ENCODE data around the gene GARNL3.

The GARNL3 gene

DNA sequence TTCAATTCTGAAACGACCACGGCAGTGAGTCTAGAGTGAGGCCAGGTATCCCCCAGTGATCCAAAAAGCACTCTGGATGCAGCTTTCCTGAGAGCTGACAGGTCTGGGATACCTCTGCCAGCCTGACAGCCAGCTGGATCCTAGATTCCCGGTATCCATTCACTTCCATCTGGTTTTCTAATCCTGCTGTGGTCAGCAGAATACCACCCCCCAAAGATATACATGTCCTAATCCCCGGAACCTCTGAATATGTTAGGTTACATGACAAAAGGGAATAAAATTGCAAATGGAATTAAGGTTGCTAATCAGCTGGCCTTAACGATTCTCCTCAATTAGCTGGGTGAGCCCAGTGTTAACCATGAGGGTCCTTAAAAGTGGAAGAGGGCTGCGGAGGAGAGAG lies 158.2 kb downstream of the GARNL3 start:
- Histone ChIP-seq H3K36me3 (ENCODE audit: insufficient read depth, low read length) (no peaks in the 10 kb centered on the region), H3K79me2 (ENCODE audit: control insufficient read depth, insufficient read depth, low read length, unreplicated experiment) (peaks cover 41% of the 10 kb centered on the region), H3K4me3 (ENCODE audit: low read depth, low read length) (peak overlapping the region; percentile 88), H3K4me1 (ENCODE audit: control insufficient read depth, insufficient read depth, low read length, unreplicated experiment) (peaks cover 15% of the 10 kb centered on the region), H3K27ac (ENCODE audit: low read depth, low read length) (no peak overlapping the region), H3K27me3 (ENCODE audit: insufficient read depth, low read length) (no peaks in the 10 kb centered on the region), H2AFZ (ENCODE audit: low read length, unreplicated experiment) (no peak overlapping the region)

- Histone ChIP-seq H3K79me2 (ENCODE audit: control insufficient read depth, insufficient read depth, low read length, unreplicated experiment) (peaks cover 41% of the 10 kb centered on the region), H3K36me3 (ENCODE audit: insufficient read depth, low read length) (no peaks in the 10 kb centered on the region), H3K27me3 (ENCODE audit: insufficient read depth, low read length) (no peaks in the 10 kb centered on the region), H2AFZ (ENCODE audit: low read length, unreplicated experiment) (peak overlapping the region; percentile 95), H3K4me1 (ENCODE audit: control insufficient read depth, insufficient read depth, low read length, unreplicated experiment) (peaks cover 15% of the 10 kb centered on the region), H3K4me3 (ENCODE audit: low read depth, low read length) (peak overlapping the region; percentile 88), H3K27ac (ENCODE audit: low read depth, low read length) (peak overlapping the region; percentile 68)
Measured at GRCh38 chr9:127423476-127423933, 158.9 kb downstream of the GARNL3 start.

DNA sequence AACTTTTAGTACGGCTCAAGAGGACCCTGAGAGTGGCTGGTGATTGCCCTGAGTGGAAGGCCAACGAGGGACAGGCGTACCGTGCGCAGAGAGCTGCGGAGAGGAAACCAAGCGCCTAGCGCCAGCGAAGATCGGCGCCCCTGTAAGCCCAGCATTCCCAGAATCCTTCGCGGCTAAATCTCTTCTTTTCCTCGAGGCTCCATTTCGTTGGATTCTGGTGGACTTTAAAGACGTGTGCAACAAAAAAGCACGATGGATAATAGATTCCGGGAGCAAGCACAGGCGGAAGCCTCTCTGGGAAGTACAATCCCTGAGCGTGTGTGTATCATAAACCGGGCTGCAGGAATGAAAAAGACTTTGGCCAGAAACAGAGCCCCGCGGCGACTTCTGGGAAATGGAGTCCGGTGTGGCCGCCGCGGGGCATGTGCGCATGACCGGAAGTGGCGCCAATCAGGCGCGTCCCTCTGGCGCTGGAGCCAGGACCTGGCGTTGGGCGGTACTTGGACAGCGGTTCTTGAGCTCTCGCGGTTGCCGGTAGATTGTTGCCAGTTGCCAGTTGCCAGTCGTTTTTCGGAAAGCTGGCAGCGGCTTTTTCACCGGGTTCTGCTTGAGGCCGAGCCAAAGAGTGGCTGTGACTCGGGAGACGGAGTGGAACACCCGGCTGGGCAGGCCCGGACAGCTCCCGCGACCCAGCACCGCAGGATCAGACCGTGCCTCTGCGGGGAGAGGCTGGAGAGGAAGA lies 159.5 kb downstream of the GARNL3 start, which contains the start of gene ZNF79:
TSS of gene ZNF79 (plus strand) at position 449 of the 742 bp plus-strand sequence. CDS start 406 bp downstream, outside the sequence.
- peaks cover 15% of the 10 kb centered on the region for H3K4me1 ChIP-seq (ENCODE audit: control insufficient read depth, insufficient read depth, low read length, unreplicated experiment)
- peaks cover 41% of the 10 kb centered on the region for H3K79me2 ChIP-seq (ENCODE audit: control insufficient read depth, insufficient read depth, low read length, unreplicated experiment)
- peak within 1 kb of the TSS; percentile 68 for H3K27ac ChIP-seq (ENCODE audit: low read depth, low read length)

DNA sequence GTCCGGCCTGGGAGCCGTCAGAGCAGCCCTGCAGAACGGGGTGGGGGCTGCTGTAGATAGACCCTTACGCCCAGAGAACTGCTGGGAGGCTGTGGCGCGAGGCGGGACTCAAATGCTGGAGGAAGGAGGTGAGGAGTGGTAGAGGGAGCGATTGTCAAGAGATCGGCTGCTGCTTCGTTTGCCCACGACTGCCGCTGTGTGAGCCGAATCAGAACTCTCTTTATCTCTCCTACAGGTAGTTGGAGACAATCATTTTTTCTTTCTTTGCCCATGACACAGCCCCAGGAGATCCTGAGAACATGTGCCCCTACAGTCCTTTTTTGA lies 160.1 kb downstream of the GARNL3 start:
- H3K27me3 ChIP-seq (ENCODE audit: insufficient read depth, low read length), result no peaks in the 10 kb centered on the region
- H3K79me2 ChIP-seq (ENCODE audit: control insufficient read depth, insufficient read depth, low read length, unreplicated experiment), result peaks cover 41% of the 10 kb centered on the region
- peaks cover 15% of the 10 kb centered on the region for H3K4me1 ChIP-seq (ENCODE audit: control insufficient read depth, insufficient read depth, low read length, unreplicated experiment)
- H3K27ac ChIP-seq (ENCODE audit: low read depth, low read length), result peak overlapping the region; percentile 68; the same call in 1 of the 2 replicates
- peak overlapping the region; percentile 95 for H2AFZ ChIP-seq (ENCODE audit: low read length, unreplicated experiment)
- H3K36me3 ChIP-seq (ENCODE audit: insufficient read depth, low read length), result no peaks in the 10 kb centered on the region
- peak overlapping the region; percentile 88 for H3K4me3 ChIP-seq (ENCODE audit: low read depth, low read length)

More for the DNA sequence above, 159.5 kb downstream of the GARNL3 start, which contains the start of gene ZNF79:
- no peaks in the 10 kb centered on the region for H3K36me3 ChIP-seq (ENCODE audit: insufficient read depth, low read length)
- H3K27me3 ChIP-seq (ENCODE audit: insufficient read depth, low read length), result no peaks in the 10 kb centered on the region
- peak within 1 kb of the TSS; percentile 88 for H3K4me3 ChIP-seq (ENCODE audit: low read depth, low read length)
- H2AFZ ChIP-seq (ENCODE audit: low read length, unreplicated experiment), result peak within 1 kb of the TSS; percentile 95

DNA sequence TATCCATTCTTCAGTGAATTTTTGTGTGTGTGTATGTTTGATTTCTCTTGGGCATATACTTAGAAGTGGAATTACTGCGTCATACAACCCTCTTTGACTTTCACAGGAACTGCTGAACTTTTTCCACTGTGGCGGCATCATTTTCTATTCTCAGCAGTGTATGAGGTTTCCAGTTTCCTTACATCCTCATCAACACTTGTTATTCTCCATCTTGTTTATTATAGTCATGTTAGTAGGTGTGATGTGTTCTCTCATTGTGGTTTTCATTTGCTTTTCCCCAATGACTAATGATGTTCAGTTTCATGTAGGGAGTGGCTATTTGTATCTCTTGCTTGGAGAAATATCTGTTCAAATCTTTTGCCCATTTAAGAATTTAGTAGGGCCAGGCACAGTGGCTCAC lies 162.2 kb downstream of the GARNL3 start:
- Histone ChIP-seq H3K36me3 (ENCODE audit: insufficient read depth, low read length) (peaks cover 7% of the 10 kb centered on the region; the same call in 1 of the 2 replicates), H3K79me2 (ENCODE audit: control insufficient read depth, insufficient read depth, low read length, unreplicated experiment) (peaks cover 42% of the 10 kb centered on the region), H3K4me1 (ENCODE audit: control insufficient read depth, insufficient read depth, low read length, unreplicated experiment) (peaks cover 15% of the 10 kb centered on the region), H2AFZ (ENCODE audit: low read length, unreplicated experiment) (no peak overlapping the region), H3K27me3 (ENCODE audit: insufficient read depth, low read length) (no peaks in the 10 kb centered on the region), H3K27ac (ENCODE audit: low read depth, low read length) (no peak overlapping the region), H3K4me3 (ENCODE audit: low read depth, low read length) (no peak overlapping the region; the same call in 1 of the 2 replicates)

- Histone ChIP-seq H3K27ac (ENCODE audit: low read depth, low read length) (no peak overlapping the region), H3K4me1 (ENCODE audit: control insufficient read depth, insufficient read depth, low read length, unreplicated experiment) (peaks cover 7% of the 10 kb centered on the region), H3K4me3 (ENCODE audit: low read depth, low read length) (no peak overlapping the region), H2AFZ (ENCODE audit: low read length, unreplicated experiment) (no peak overlapping the region), H3K79me2 (ENCODE audit: control insufficient read depth, insufficient read depth, low read length, unreplicated experiment) (peaks cover 30% of the 10 kb centered on the region), H3K36me3 (ENCODE audit: insufficient read depth, low read length) (peaks cover 7% of the 10 kb centered on the region; the same call in 1 of the 2 replicates), H3K27me3 (ENCODE audit: insufficient read depth, low read length) (no peaks in the 10 kb centered on the region)
Measured at GRCh38 chr9:127428348-127428747, 163.8 kb downstream of the GARNL3 start.

GRCh38 chr9:127430415-127430814 lies 165.8 kb downstream of the GARNL3 start:
- H3K36me3 ChIP-seq (ENCODE audit: insufficient read depth, low read length), result peaks cover 15% of the 10 kb centered on the region
- no peak overlapping the region for H3K27ac ChIP-seq (ENCODE audit: low read depth, low read length)
- no peak overlapping the region for H3K4me3 ChIP-seq (ENCODE audit: low read depth, low read length)
- H3K4me1 ChIP-seq (ENCODE audit: control insufficient read depth, insufficient read depth, low read length, unreplicated experiment), result peaks cover 4% of the 10 kb centered on the region
- H3K79me2 ChIP-seq (ENCODE audit: control insufficient read depth, insufficient read depth, low read length, unreplicated experiment), result peaks cover 18% of the 10 kb centered on the region
- no peak overlapping the region for H2AFZ ChIP-seq (ENCODE audit: low read length, unreplicated experiment)
- H3K27me3 ChIP-seq (ENCODE audit: insufficient read depth, low read length), result no peaks in the 10 kb centered on the region

DNA sequence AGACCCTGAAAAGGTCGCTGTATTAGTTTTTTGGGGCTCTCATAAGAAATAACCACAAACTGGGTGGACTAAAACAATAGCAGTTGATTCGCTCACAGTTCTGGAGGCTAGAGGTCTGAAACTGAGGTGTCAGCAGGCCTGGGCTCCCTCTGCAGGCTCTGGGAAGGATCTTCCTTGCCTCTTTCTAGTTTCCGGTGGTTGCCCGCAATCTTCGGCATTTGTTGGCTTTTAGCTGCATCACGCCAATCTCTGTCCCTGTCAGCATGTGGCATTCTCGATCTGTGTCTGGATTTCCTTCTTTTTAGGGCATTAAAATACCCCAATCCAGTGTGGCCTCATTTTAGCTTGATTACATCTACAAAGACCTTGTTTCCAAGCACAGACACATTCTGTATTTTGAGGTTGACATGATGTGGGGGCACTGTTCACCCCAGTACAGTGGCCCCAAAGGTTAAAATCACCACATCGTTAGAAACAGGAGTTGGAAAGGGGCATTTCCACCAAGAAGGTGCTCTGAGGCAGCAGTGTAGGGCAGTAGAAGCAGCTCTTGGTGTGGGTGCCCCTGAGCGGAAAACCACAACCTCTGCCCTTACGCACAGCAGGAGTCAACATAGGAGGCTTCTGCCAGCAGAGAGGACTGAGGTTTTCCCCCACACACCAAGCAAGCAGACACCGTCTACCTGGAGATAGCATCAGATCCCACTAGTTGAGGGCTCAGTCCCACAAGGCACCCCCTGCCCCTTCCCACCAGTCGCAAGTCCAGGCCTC lies 173.1 kb downstream of the GARNL3 start:
- Histone ChIP-seq H3K79me2 (ENCODE audit: control insufficient read depth, insufficient read depth, low read length, unreplicated experiment) (no peaks in the 10 kb centered on the region), H2AFZ (ENCODE audit: low read length, unreplicated experiment) (no peak overlapping the region), H3K27ac (ENCODE audit: low read depth, low read length) (no peak overlapping the region), H3K27me3 (ENCODE audit: insufficient read depth, low read length) (no peaks in the 10 kb centered on the region), H3K4me3 (ENCODE audit: low read depth, low read length) (no peak overlapping the region), H3K36me3 (ENCODE audit: insufficient read depth, low read length) (peaks cover 49% of the 10 kb centered on the region), H3K4me1 (ENCODE audit: control insufficient read depth, insufficient read depth, low read length, unreplicated experiment) (no peaks in the 10 kb centered on the region)

DNA sequence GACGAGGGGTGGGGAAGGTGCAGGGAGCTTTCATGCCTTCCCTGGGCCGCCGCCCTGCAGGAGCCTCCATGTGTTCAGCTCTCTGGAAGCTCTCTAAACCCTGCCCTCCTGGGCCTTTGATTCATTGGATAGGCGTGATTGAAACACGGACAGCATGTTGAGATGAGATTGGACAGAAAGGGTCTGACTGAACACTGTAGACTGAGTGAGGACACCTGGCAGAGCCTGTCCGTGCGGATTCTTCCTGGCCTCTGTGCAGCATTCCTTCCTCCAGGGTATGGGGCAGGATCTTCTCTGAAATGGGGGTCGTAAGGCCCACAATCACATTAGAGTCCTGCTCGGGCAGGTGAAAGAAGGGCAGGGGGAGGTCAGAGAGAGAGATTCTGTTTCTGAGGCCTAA lies 173.8 kb downstream of the GARNL3 start:
- H3K36me3 ChIP-seq (ENCODE audit: insufficient read depth, low read length), result peaks cover 53% of the 10 kb centered on the region

More for the DNA sequence above, 173.8 kb downstream of the GARNL3 start:
- no peaks in the 10 kb centered on the region for H3K79me2 ChIP-seq (ENCODE audit: control insufficient read depth, insufficient read depth, low read length, unreplicated experiment)
- no peak overlapping the region for H3K4me3 ChIP-seq (ENCODE audit: low read depth, low read length)
- no peaks in the 10 kb centered on the region for H3K27me3 ChIP-seq (ENCODE audit: insufficient read depth, low read length)
- H2AFZ ChIP-seq (ENCODE audit: low read length, unreplicated experiment), result no peak overlapping the region
- H3K4me1 ChIP-seq (ENCODE audit: control insufficient read depth, insufficient read depth, low read length, unreplicated experiment), result no peaks in the 10 kb centered on the region
- no peak overlapping the region for H3K27ac ChIP-seq (ENCODE audit: low read depth, low read length)

Data from ACC112 (cell line).